ENCODE results near the gene ZNF654.

DNA sequence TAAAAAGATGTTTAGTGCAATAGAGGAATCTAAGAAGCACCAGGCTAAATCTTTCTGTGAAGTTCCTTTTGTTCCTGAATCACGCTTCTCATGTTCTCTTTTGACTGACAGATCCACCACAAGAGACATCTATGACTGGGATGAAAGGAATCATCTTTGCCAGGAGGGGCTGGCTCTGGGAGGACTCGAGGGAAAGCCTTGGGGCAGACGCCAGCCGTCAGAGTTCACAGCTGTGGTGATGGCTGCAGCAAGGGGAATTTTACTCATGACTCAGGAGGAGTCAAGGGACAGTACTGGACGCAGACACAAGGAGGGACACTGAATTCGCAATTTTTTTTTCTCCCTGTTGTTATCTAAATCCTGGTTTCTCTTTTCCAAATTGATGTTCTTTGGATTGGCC is 129.4 kb downstream of the ZNF654 start:
- TF ChIP-seq CTCF (conservative IDR thresholded peaks at IDR 0.05; ENCODE audit: low read length): no peak
- no peak for TF ChIP-seq EZH2phosphoT487 (IDR thresholded peaks at IDR 0.05; ENCODE audit: borderline replicate concordance)

Data from Loucy (cell line).